K562 (cell line): ENCODE results near the gene EPHA10. TPM values are rescaled to one million over a fixed set of nuclear protein-coding genes. Genes with fewer than 3 reads are reported as not detected.
A peak's percentile ranks its signal among the peaks of the same experiment; 100 is the strongest.

Experiments
- E2F3 ChIP-seq: fragments of 250-450 bp; sonication (Bioruptor Pico); IDR thresholded peaks from 2 replicates; pipeline ENCODE4 v1.4.0; 2020; ENCODE audit warnings: mild to moderate bottlenecking
- ELF1 ChIP-seq: fragments of 200-800 bp; sonication (Bioruptor generic); IDR thresholded peaks from 2 replicates; pipeline ENCODE4 v1.6.1; 2016; ENCODE audit warnings: missing genetic modification characterization, missing compliant biosample characterization
- ELF2 ChIP-seq: fragments of 250-450 bp; sonication (Bioruptor Pico); IDR thresholded peaks from 2 replicates; pipeline ENCODE4 v1.5.0; 2021; ENCODE audit warnings: mild to moderate bottlenecking
- EP400 ChIP-seq: fragments of 450-650 bp; IDR thresholded peaks from 2 replicates; pipeline ENCODE4 v1.6.1; 2017; ENCODE audit warnings: antibody characterized with exemption, mild to moderate bottlenecking, moderate library complexity
- FOXK2 ChIP-seq, 2 experiments: fragments of 450-650 bp; IDR thresholded peaks in 1 of 2; conservative IDR thresholded peaks in 1 of 2; 2 replicates each; pipeline ENCODE4 v1.6.1; 2016; ENCODE audit warnings: low read depth in 2 of 2, mild to moderate bottlenecking in 1 of 2
- PHF8 ChIP-seq: fragments of 200-600 bp; sonication (generic); IDR thresholded peaks from 2 replicates; pipeline ENCODE4 v1.6.1; 2012; ENCODE audit warnings: mixed run types, mild to moderate bottlenecking, inconsistent platforms, low read length, moderate library complexity, borderline replicate concordance
- U2AF1 ChIP-seq: fragments of 200-400 bp; formaldehyde crosslinking; optimal IDR thresholded peaks from 2 replicates; pipeline ENCODE3; 2017; ENCODE audit warnings: mild to moderate bottlenecking, low read depth, low read length, moderate library complexity
- polyA plus RNA-seq, 8 experiments: library from polyadenylated mRNA; depleted of rRNA in 4 of 8; stranded (reverse) in 5 of 8; unstranded in 3 of 8; fragments of >200 nt; fragmentation: Nextera tagmentation in 2 of 8; fragmentation: Illumina TruSeq in 1 of 8; extraction: Ambion mirVana in 2 of 8; extraction: Trizol in 1 of 8; gene quantifications; 2 replicates each; pipeline versions ENCODE4 v1.2.1 to v1.2.3, GENCODE V29; 2011 to 2014; ENCODE audit warnings: inconsistent platforms in 1 of 8, missing spikeins in 1 of 8
- total RNA-seq, 7 experiments: library from RNA; depleted of rRNA in 6 of 7; stranded (reverse); fragments of >200 nt in 6 of 7; fragmentation: Illumina TruSeq in 2 of 7; extraction: Trizol in 2 of 7; gene quantifications; 2 replicates each; pipeline versions ENCODE4 v1.2.1 to v1.2.3, GENCODE V29; 2011 to 2021; ENCODE audit warnings: low replicate concordance in 1 of 7
- TF ChIP-seq, protein P1 (sequence below): fragments of 450-650 bp; IDR thresholded peaks from 2 replicates; pipeline ENCODE4 v1.6.1; 2016; ENCODE audit warnings: mild to moderate bottlenecking, moderate library complexity
- TF ChIP-seq, protein P2 (sequence below): fragments of 450-650 bp; IDR thresholded peaks from 2 replicates; pipeline ENCODE4 v1.7.1; 2018; ENCODE audit warnings: mild to moderate bottlenecking, low read depth; ENCODE audit not compliant: partially characterized antibody
- TF ChIP-seq, protein P3 (sequence below): fragments of 250-450 bp; sonication (Bioruptor Pico); IDR thresholded peaks from 2 replicates; pipeline ENCODE4 v1.4.0; 2020; ENCODE audit warnings: mild to moderate bottlenecking, moderate library complexity

The EPHA10 gene
- total and polyA plus RNA-seq, 9 of the 15 experiments (the other 6 are each of a cell fraction or from before 2014, with no cell fraction given), result 0.03 TPM; not detected in 8

GRCh38 chr1:37807555-37808368, 42.8 kb upstream of the EPHA10 start, which contains the start of the genes C1orf122 and YRDC (continued):
- TF ChIP-seq, protein P1, sequence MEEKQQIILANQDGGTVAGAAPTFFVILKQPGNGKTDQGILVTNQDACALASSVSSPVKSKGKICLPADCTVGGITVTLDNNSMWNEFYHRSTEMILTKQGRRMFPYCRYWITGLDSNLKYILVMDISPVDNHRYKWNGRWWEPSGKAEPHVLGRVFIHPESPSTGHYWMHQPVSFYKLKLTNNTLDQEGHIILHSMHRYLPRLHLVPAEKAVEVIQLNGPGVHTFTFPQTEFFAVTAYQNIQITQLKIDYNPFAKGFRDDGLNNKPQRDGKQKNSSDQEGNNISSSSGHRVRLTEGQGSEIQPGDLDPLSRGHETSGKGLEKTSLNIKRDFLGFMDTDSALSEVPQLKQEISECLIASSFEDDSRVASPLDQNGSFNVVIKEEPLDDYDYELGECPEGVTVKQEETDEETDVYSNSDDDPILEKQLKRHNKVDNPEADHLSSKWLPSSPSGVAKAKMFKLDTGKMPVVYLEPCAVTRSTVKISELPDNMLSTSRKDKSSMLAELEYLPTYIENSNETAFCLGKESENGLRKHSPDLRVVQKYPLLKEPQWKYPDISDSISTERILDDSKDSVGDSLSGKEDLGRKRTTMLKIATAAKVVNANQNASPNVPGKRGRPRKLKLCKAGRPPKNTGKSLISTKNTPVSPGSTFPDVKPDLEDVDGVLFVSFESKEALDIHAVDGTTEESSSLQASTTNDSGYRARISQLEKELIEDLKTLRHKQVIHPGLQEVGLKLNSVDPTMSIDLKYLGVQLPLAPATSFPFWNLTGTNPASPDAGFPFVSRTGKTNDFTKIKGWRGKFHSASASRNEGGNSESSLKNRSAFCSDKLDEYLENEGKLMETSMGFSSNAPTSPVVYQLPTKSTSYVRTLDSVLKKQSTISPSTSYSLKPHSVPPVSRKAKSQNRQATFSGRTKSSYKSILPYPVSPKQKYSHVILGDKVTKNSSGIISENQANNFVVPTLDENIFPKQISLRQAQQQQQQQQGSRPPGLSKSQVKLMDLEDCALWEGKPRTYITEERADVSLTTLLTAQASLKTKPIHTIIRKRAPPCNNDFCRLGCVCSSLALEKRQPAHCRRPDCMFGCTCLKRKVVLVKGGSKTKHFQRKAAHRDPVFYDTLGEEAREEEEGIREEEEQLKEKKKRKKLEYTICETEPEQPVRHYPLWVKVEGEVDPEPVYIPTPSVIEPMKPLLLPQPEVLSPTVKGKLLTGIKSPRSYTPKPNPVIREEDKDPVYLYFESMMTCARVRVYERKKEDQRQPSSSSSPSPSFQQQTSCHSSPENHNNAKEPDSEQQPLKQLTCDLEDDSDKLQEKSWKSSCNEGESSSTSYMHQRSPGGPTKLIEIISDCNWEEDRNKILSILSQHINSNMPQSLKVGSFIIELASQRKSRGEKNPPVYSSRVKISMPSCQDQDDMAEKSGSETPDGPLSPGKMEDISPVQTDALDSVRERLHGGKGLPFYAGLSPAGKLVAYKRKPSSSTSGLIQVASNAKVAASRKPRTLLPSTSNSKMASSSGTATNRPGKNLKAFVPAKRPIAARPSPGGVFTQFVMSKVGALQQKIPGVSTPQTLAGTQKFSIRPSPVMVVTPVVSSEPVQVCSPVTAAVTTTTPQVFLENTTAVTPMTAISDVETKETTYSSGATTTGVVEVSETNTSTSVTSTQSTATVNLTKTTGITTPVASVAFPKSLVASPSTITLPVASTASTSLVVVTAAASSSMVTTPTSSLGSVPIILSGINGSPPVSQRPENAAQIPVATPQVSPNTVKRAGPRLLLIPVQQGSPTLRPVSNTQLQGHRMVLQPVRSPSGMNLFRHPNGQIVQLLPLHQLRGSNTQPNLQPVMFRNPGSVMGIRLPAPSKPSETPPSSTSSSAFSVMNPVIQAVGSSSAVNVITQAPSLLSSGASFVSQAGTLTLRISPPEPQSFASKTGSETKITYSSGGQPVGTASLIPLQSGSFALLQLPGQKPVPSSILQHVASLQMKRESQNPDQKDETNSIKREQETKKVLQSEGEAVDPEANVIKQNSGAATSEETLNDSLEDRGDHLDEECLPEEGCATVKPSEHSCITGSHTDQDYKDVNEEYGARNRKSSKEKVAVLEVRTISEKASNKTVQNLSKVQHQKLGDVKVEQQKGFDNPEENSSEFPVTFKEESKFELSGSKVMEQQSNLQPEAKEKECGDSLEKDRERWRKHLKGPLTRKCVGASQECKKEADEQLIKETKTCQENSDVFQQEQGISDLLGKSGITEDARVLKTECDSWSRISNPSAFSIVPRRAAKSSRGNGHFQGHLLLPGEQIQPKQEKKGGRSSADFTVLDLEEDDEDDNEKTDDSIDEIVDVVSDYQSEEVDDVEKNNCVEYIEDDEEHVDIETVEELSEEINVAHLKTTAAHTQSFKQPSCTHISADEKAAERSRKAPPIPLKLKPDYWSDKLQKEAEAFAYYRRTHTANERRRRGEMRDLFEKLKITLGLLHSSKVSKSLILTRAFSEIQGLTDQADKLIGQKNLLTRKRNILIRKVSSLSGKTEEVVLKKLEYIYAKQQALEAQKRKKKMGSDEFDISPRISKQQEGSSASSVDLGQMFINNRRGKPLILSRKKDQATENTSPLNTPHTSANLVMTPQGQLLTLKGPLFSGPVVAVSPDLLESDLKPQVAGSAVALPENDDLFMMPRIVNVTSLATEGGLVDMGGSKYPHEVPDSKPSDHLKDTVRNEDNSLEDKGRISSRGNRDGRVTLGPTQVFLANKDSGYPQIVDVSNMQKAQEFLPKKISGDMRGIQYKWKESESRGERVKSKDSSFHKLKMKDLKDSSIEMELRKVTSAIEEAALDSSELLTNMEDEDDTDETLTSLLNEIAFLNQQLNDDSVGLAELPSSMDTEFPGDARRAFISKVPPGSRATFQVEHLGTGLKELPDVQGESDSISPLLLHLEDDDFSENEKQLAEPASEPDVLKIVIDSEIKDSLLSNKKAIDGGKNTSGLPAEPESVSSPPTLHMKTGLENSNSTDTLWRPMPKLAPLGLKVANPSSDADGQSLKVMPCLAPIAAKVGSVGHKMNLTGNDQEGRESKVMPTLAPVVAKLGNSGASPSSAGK, result no peak
- TF ChIP-seq PHF8 (peak; percentile 82; the same call in 1 of the 2 replicates), E2F3 (CRISPR knock-in tag) (no peak), U2AF1 (no peak), ELF2 (CRISPR knock-in tag) (peak; percentile 96), ELF1 (tag) (peak; percentile 97), EP400 (peak; percentile 76; the same call in 1 of the 2 replicates), FOXK2 (conservative IDR thresholded peaks at IDR 0.05 in 1 of 2, IDR thresholded peaks at IDR 0.05 in 1 of 2; ENCODE audit: low read depth in 2 of 2) (peak in 1 of 2 experiments; percentile 40; a peak in 1 of 4 replicates)
- TF ChIP-seq, protein P2, sequence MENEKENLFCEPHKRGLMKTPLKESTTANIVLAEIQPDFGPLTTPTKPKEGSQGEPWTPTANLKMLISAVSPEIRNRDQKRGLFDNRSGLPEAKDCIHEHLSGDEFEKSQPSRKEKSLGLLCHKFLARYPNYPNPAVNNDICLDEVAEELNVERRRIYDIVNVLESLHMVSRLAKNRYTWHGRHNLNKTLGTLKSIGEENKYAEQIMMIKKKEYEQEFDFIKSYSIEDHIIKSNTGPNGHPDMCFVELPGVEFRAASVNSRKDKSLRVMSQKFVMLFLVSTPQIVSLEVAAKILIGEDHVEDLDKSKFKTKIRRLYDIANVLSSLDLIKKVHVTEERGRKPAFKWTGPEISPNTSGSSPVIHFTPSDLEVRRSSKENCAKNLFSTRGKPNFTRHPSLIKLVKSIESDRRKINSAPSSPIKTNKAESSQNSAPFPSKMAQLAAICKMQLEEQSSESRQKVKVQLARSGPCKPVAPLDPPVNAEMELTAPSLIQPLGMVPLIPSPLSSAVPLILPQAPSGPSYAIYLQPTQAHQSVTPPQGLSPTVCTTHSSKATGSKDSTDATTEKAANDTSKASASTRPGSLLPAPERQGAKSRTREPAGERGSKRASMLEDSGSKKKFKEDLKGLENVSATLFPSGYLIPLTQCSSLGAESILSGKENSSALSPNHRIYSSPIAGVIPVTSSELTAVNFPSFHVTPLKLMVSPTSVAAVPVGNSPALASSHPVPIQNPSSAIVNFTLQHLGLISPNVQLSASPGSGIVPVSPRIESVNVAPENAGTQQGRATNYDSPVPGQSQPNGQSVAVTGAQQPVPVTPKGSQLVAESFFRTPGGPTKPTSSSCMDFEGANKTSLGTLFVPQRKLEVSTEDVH, result peak; percentile 91
- TF ChIP-seq, protein P3, sequence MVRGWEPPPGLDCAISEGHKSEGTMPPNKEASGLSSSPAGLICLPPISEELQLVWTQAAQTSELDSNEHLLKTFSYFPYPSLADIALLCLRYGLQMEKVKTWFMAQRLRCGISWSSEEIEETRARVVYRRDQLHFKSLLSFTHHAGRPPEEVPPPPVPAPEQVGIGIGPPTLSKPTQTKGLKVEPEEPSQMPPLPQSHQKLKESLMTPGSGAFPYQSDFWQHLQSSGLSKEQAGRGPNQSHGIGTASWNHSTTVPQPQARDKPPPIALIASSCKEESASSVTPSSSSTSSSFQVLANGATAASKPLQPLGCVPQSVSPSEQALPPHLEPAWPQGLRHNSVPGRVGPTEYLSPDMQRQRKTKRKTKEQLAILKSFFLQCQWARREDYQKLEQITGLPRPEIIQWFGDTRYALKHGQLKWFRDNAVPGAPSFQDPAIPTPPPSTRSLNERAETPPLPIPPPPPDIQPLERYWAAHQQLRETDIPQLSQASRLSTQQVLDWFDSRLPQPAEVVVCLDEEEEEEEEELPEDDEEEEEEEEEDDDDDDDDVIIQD (CRISPR knock-in tag), result no peak
